Endothelial cell (in vitro differentiated cells): ENCODE results near the gene SPPL2C. TPM values are rescaled to one million over a fixed set of nuclear protein-coding genes. Genes with fewer than 3 reads are reported as not detected.

Experiments used
- DNase-seq: peaks from one replicate; pipeline ENCODE4 v3.0.0; 2021; ENCODE audit warnings: low spot score
- H3K27ac Mint-ChIP-seq: one replicate; pipeline ENCODE4 v1.8.0; 2021; ENCODE audit warnings: mixed read lengths, inconsistent platforms; ENCODE audit not compliant: unreplicated experiment
- H3K27me3 Mint-ChIP-seq: one replicate; pipeline ENCODE4 v1.8.0; 2021; ENCODE audit warnings: mild to moderate bottlenecking, moderate library complexity, mixed read lengths, inconsistent platforms; ENCODE audit not compliant: unreplicated experiment
- H3K36me3 Mint-ChIP-seq: one replicate; pipeline ENCODE4 v1.8.0; 2021; ENCODE audit warnings: mild to moderate bottlenecking, low read depth, mixed read lengths, inconsistent platforms; ENCODE audit not compliant: unreplicated experiment
- H3K4me1 Mint-ChIP-seq: one replicate; pipeline ENCODE4 v1.8.0; 2021; ENCODE audit warnings: mild to moderate bottlenecking, mixed read lengths, inconsistent platforms; ENCODE audit not compliant: unreplicated experiment
- H3K4me3 Mint-ChIP-seq: one replicate; pipeline ENCODE4 v1.8.0; 2021; ENCODE audit warnings: mild to moderate bottlenecking, mixed read lengths, inconsistent platforms; ENCODE audit not compliant: unreplicated experiment
- H3K9me3 Mint-ChIP-seq: one replicate; pipeline ENCODE4 v1.8.0; 2021; ENCODE audit warnings: mixed read lengths, inconsistent platforms; ENCODE audit not compliant: unreplicated experiment
- CTCF ChIP-seq: fragments of 200-600 bp; sonication (generic); IDR thresholded peaks from one replicate; pipeline ENCODE4 v1.5.0; 2021; ENCODE audit warnings: antibody characterized with exemption; ENCODE audit not compliant: unreplicated experiment
- total RNA-seq: library from RNA; stranded (reverse); fragmentation: NEBNext Ultra II Directional; extraction: Animal tissue kit (Norgen Biotek cat#: 25700); gene quantifications from one replicate; pipeline ENCODE4 v1.2.1, GENCODE V29; 2021; ENCODE audit not compliant: unreplicated experiment

The SPPL2C gene
- total RNA-seq, 1 donor from 2014 or later = not detected

GRCh38 chr17:45851873-45852272, 7.2 kb downstream of the SPPL2C start:
- no peaks in the 10 kb centered on the region for H3K4me1 Mint-ChIP-seq
- no peaks in the 10 kb centered on the region for H3K36me3 Mint-ChIP-seq
- no peak for DNase-seq
- no peak overlapping the region for H3K27ac Mint-ChIP-seq
- peaks cover 12% of the 10 kb centered on the region for H3K27me3 Mint-ChIP-seq
- no peak for TF ChIP-seq CTCF
- no peak overlapping the region for H3K4me3 Mint-ChIP-seq
- no peaks in the 10 kb centered on the region for H3K9me3 Mint-ChIP-seq

- H3K4me3 Mint-ChIP-seq = no peak overlapping the region
- H3K27me3 Mint-ChIP-seq = peaks cover 8% of the 10 kb centered on the region
- DNase-seq = peak; percentile 72
- no peaks in the 10 kb centered on the region for H3K4me1 Mint-ChIP-seq
- peak; percentile 93 for TF ChIP-seq CTCF
- H3K9me3 Mint-ChIP-seq = no peaks in the 10 kb centered on the region
- no peaks in the 10 kb centered on the region for H3K36me3 Mint-ChIP-seq
- no peak overlapping the region for H3K27ac Mint-ChIP-seq
Measured at GRCh38 chr17:45852535-45853297, 8.0 kb downstream of the SPPL2C start.

GRCh38 chr17:45854209-45854608, 9.5 kb downstream of the SPPL2C start:
- no peak for DNase-seq
- Mint-ChIP-seq H3K27ac (no peak overlapping the region), H3K27me3 (peaks cover 9% of the 10 kb centered on the region), H3K4me1 (no peaks in the 10 kb centered on the region), H3K36me3 (no peaks in the 10 kb centered on the region), H3K4me3 (no peak overlapping the region), H3K9me3 (no peaks in the 10 kb centered on the region)
- TF ChIP-seq CTCF = no peak

GRCh38 chr17:45855691-45856336, 11.1 kb downstream of the SPPL2C start:
- H3K27me3 Mint-ChIP-seq = peaks cover 7% of the 10 kb centered on the region
- DNase-seq = no peak
- no peak overlapping the region for H3K27ac Mint-ChIP-seq
- H3K4me1 Mint-ChIP-seq = no peaks in the 10 kb centered on the region
- no peaks in the 10 kb centered on the region for H3K9me3 Mint-ChIP-seq
- no peaks in the 10 kb centered on the region for H3K36me3 Mint-ChIP-seq
- TF ChIP-seq CTCF = no peak
- no peak overlapping the region for H3K4me3 Mint-ChIP-seq
